Prostate gland (tissue), 2 donors: ENCODE measurements around the gene GATAD2B. TPM values are rescaled to one million over a fixed set of nuclear protein-coding genes. Genes with fewer than 3 reads are reported as not detected.

ENCODE experiments used
- DNase-seq: peaks from one replicate; pipeline ENCODE4 v3.0.0-alpha.2; 2019; ENCODE audit warnings: low spot score
- H3K27ac ChIP-seq, 2 donors: fragments of 200-600 bp; sonication (generic); 2 replicates each; pipeline ENCODE4 v1.5.1; 2017 to 2019
- H3K27me3 ChIP-seq: fragments of 200-600 bp; sonication (generic); replicated peaks from 2 replicates; pipeline ENCODE4 v1.5.1; 2019; ENCODE audit not compliant: insufficient read depth
- H3K36me3 ChIP-seq, 2 donors: fragments of 200-600 bp; sonication (generic); 1 replicate in 1 of 2; 2 replicates in 1 of 2; pipeline versions ENCODE4 v1.5.1 to v1.8.1; 2017 to 2019
- H3K4me1 ChIP-seq: fragments of 200-600 bp; sonication (generic); replicated peaks from 2 replicates; pipeline ENCODE4 v1.5.1; 2019
- H3K4me3 ChIP-seq, 2 donors: fragments of 200-600 bp; sonication (generic); 2 replicates each; pipeline ENCODE4 v1.5.1; 2017 to 2019
- H3K9me3 ChIP-seq: fragments of 200-600 bp; sonication (generic); 2 replicates; pipeline ENCODE4 v1.5.1; 2017
- CTCF ChIP-seq, 4 experiments: fragments of 200-600 bp in 2 of 4; fragments of 450-650 bp in 2 of 4; sonication (generic) in 2 of 4; IDR thresholded peaks; 1 replicate in 3 of 4; 2 replicates in 1 of 4; pipeline ENCODE4 v1.5.1; 2016 to 2019; ENCODE audit warnings: antibody characterized with exemption in 4 of 4, mild to moderate bottlenecking in 2 of 4, moderate library complexity in 2 of 4
- POLR2A ChIP-seq: fragments of 450-650 bp; IDR thresholded peaks from one replicate; pipeline ENCODE4 v1.6.1; 2016; ENCODE audit warnings: antibody characterized with exemption, mild to moderate bottlenecking
- POLR2AphosphoS5 ChIP-seq: sonication (generic); formaldehyde crosslinking; IDR thresholded peaks from one replicate; pipeline ENCODE4 v1.6.1; 2017; ENCODE audit warnings: antibody characterized with exemption
- WGBS: methylation state at CpG from one replicate; pipeline ENCODE4 v1.1.5; 2018; 5-methylcytosine and 5-hydroxymethylcytosine counted together
- intact Hi-C: fragments of 100-400 bp; cut with DNase I; formaldehyde crosslinking; loops from one replicate; pipeline ENCODE4 v1.14.2; 2022
- total RNA-seq, 2 donors: library from RNA; depleted of rRNA; stranded (reverse); fragments of >200 nt; gene quantifications; one replicate each; pipeline ENCODE4 v1.1.0, GENCODE V29; 2016

GATAD2B gene
- total RNA-seq, 2 donors from 2014 or later: 24.5 to 29.7 TPM

GRCh38 chr1:153945795-153946621 is 23.2 kb upstream of the GATAD2B start:
- H3K4me3 ChIP-seq: peak overlapping the region; percentile 92 to 95
- H3K27ac ChIP-seq: peak overlapping the region; percentile 92 to 96
- TF ChIP-seq POLR2AphosphoS5: peak; percentile 59
- no peak for TF ChIP-seq CTCF (IDR thresholded peaks at IDR 0.05)
- peak; percentile 73 for TF ChIP-seq POLR2A
- no peaks in the 10 kb centered on the region for H3K27me3 ChIP-seq
- intact Hi-C loops: loop anchor here (5.0 kb wide), 3 partner anchors 41 to 149 kb away; partner anchors contain the start of gene RAB13
- no peaks in the 10 kb centered on the region for H3K9me3 ChIP-seq
- peak; percentile 61 for DNase-seq
- no peaks in the 10 kb centered on the region for H3K4me1 ChIP-seq
- peaks cover under 1 to 2% of the 10 kb centered on the region in 2 donors for H3K36me3 ChIP-seq
- WGBS: under 1% methylated on average over 52 of the region's 95 CpGs

GRCh38 chr1:153945131-153945794 is 22.5 kb upstream of the GATAD2B start:
- intact Hi-C loops: loop anchor here (5.0 kb wide), 3 partner anchors 42 to 148 kb away; partner anchors contain the start of gene RAB13
- no peaks in the 10 kb centered on the region for H3K36me3 ChIP-seq
- TF ChIP-seq POLR2AphosphoS5: no peak
- no peak for TF ChIP-seq CTCF (IDR thresholded peaks at IDR 0.05)
- TF ChIP-seq POLR2A: no peak
- H3K4me1 ChIP-seq: no peaks in the 10 kb centered on the region
- H3K27me3 ChIP-seq: no peaks in the 10 kb centered on the region
- WGBS: 39% methylated on average over 12 of the region's 12 CpGs
- H3K4me3 ChIP-seq: peak overlapping the region; percentile 92 to 95
- H3K9me3 ChIP-seq: no peaks in the 10 kb centered on the region
- DNase-seq: no peak
- peak overlapping the region; percentile 92 to 96 for H3K27ac ChIP-seq

GRCh38 chr1:153944827-153945117 is 22.0 kb upstream of the GATAD2B start:
- DNase-seq: no peak
- intact Hi-C loops: loop anchor here (5.0 kb wide), 3 partner anchors 43 to 147 kb away; partner anchors contain the start of gene RAB13
- H3K27ac ChIP-seq: peak overlapping the region; percentile 92 to 96
- H3K9me3 ChIP-seq: no peaks in the 10 kb centered on the region
- peak overlapping the region in 1 of 2 donors; percentile 95 for H3K4me3 ChIP-seq
- WGBS: 77% methylated on average over 3 of the region's 3 CpGs
- H3K27me3 ChIP-seq: no peaks in the 10 kb centered on the region
- H3K36me3 ChIP-seq: no peaks in the 10 kb centered on the region
- H3K4me1 ChIP-seq: no peaks in the 10 kb centered on the region
- no peak for TF ChIP-seq CTCF (IDR thresholded peaks at IDR 0.05)
- no peak for TF ChIP-seq POLR2A
- TF ChIP-seq POLR2AphosphoS5: no peak

- Histone ChIP-seq H3K36me3 (no peaks in the 10 kb centered on the region), H3K4me1 (no peaks in the 10 kb centered on the region), H3K4me3 (no peak overlapping the region), H3K9me3 (no peaks in the 10 kb centered on the region), H3K27ac (no peak overlapping the region), H3K27me3 (no peaks in the 10 kb centered on the region)
- 83% methylated on average over 15 of the region's 15 CpGs for WGBS
- intact Hi-C loops: no loop called here
- TF ChIP-seq CTCF (IDR thresholded peaks at IDR 0.05) (no peak), POLR2A (no peak), POLR2AphosphoS5 (no peak)
- DNase-seq: no peak
Measured at GRCh38 chr1:153944005-153944826, 21.4 kb upstream of the GATAD2B start.
